Measurements from ENCODE around the gene NSD2.

DNA sequence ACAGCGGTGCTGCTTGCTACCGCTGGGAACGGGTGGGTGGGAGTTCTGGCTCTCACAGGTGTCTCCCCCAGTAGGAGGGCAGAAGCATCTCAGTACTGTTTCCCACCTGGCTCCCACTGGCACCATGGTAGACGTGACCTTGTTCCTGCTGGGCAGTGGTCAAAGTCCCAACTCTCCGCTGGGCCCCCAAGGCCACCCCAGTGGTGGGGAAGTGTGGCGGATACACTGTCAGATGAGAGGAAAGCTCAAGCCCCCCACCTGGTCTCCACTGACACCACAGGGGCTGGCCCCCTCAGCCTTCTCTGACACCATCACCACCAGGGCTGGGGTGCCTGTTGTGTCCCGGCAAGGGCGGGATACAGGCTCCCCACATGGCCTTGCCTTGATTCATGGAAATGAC lies 39.9 kb upstream of the NSD2 start:
- TF ChIP-seq, protein P1, sequence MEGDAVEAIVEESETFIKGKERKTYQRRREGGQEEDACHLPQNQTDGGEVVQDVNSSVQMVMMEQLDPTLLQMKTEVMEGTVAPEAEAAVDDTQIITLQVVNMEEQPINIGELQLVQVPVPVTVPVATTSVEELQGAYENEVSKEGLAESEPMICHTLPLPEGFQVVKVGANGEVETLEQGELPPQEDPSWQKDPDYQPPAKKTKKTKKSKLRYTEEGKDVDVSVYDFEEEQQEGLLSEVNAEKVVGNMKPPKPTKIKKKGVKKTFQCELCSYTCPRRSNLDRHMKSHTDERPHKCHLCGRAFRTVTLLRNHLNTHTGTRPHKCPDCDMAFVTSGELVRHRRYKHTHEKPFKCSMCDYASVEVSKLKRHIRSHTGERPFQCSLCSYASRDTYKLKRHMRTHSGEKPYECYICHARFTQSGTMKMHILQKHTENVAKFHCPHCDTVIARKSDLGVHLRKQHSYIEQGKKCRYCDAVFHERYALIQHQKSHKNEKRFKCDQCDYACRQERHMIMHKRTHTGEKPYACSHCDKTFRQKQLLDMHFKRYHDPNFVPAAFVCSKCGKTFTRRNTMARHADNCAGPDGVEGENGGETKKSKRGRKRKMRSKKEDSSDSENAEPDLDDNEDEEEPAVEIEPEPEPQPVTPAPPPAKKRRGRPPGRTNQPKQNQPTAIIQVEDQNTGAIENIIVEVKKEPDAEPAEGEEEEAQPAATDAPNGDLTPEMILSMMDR (conservative IDR thresholded peaks at IDR 0.05; ENCODE audit: low read depth, low read length), result no peak
- TF ChIP-seq EZH2 (IDR thresholded peaks at IDR 0.05; ENCODE audit: low read length, unreplicated experiment), result no peak
